Measurements from ENCODE around the gene NSD1. TPM values are rescaled to one million over a fixed set of nuclear protein-coding genes. Genes with fewer than 3 reads are reported as not detected.

Gene NSD1
- total RNA-seq, 2 donors from 2014 or later: 150 to 190 TPM

- H3K9ac ChIP-seq (ENCODE audit: extremely low read depth, low read length, poor library complexity, severe bottlenecking): no peak overlapping the region
- H3K27ac ChIP-seq (ENCODE audit: low read depth, low read length): no peak overlapping the region
- no peak for DNase-seq
- Mint-ChIP-seq H3K4me1 (no peaks in the 10 kb centered on the region), H3K36me3 (ENCODE audit: low read depth) (peaks cover 80% of the 10 kb centered on the region), H3K9me3 (no peaks in the 10 kb centered on the region), H3K27ac (no peak overlapping the region), H3K4me3 (no peak overlapping the region), H3K27me3 (ENCODE audit: insufficient read depth) (no peaks in the 10 kb centered on the region)
- H3K4me1 ChIP-seq (ENCODE audit: control insufficient read depth, insufficient read depth, low read length): no peaks in the 10 kb centered on the region
- peaks cover 92% of the 10 kb centered on the region for H3K36me3 ChIP-seq (ENCODE audit: control insufficient read depth, insufficient read depth, low read length)
- no peaks in the 10 kb centered on the region for H3K9me3 ChIP-seq (ENCODE audit: control insufficient read depth, low read length)
- H3K27me3 ChIP-seq (ENCODE audit: control insufficient read depth, insufficient read depth, low read length, poor library complexity, severe bottlenecking): no peaks in the 10 kb centered on the region
- TF ChIP-seq, protein P1, sequence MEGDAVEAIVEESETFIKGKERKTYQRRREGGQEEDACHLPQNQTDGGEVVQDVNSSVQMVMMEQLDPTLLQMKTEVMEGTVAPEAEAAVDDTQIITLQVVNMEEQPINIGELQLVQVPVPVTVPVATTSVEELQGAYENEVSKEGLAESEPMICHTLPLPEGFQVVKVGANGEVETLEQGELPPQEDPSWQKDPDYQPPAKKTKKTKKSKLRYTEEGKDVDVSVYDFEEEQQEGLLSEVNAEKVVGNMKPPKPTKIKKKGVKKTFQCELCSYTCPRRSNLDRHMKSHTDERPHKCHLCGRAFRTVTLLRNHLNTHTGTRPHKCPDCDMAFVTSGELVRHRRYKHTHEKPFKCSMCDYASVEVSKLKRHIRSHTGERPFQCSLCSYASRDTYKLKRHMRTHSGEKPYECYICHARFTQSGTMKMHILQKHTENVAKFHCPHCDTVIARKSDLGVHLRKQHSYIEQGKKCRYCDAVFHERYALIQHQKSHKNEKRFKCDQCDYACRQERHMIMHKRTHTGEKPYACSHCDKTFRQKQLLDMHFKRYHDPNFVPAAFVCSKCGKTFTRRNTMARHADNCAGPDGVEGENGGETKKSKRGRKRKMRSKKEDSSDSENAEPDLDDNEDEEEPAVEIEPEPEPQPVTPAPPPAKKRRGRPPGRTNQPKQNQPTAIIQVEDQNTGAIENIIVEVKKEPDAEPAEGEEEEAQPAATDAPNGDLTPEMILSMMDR (conservative IDR thresholded peaks at IDR 0.05): no peak
- WGBS, 2 experiments (ENCODE audit: insufficient coverage in 1 of 2, insufficient read length in 1 of 2): 95 to 96% methylated on average over 2 of the region's 2 CpGs
- H3K4me3 ChIP-seq (ENCODE audit: low read length): no peak overlapping the region
Measured at GRCh38 chr5:177288191-177288590, 154.6 kb downstream of the NSD1 start.

DNA sequence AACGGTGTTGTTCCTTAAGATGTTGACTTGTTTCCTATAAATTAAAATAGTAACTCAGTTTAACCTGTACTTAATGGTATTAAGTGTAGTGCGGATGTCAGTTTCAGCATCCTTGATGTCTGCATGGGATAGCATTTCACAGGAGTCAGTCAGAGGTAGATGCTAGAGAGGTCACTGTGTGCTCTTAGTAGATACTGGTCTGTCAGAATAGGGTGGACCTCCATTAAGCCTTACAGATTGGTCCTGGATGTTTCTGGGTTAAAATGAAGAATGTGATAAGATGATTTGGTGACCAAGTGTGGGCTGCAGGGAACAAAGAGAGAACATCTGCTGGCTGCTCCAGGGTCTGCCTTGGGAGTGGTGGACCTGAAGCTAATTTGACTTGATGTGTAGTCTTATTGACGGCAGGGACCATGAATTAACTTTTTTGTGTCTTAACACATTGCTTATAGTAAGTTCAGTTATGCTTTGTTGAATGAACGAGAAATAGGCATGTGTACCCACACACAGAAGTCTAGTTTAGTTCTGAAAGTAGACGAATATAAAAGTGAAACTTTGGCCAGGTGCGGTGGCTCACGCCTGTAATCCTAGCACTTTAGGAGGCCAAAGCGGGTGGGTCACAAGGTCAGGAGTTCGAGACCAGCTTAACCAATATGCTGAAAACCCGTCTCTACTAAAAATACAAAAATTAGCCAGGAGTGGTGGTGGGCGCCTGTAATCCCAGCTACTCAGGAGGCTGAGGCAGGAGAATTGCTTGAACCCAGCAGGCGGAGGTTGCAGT is 157.4 kb downstream of the NSD1 start:
- Mint-ChIP-seq H3K4me1 (peaks cover 6% of the 10 kb centered on the region), H3K36me3 (ENCODE audit: low read depth) (peaks cover 82% of the 10 kb centered on the region)
- WGBS, 2 experiments (ENCODE audit: insufficient coverage in 1 of 2, insufficient read length in 1 of 2): 96% methylated on average over 9 to 12 of the region's 12 CpGs

GRCh38 chr5:177291735-177292134 is 158.2 kb downstream of the NSD1 start:
- WGBS, 2 experiments (ENCODE audit: insufficient coverage in 1 of 2, insufficient read length in 1 of 2): 94 to 96% methylated on average over 6 to 7 of the region's 7 CpGs
- no peaks in the 10 kb centered on the region for H3K9me3 ChIP-seq (ENCODE audit: control insufficient read depth, low read length)
- peaks cover 93% of the 10 kb centered on the region for H3K36me3 ChIP-seq (ENCODE audit: control insufficient read depth, insufficient read depth, low read length)
- no peaks in the 10 kb centered on the region for H3K4me1 ChIP-seq (ENCODE audit: control insufficient read depth, insufficient read depth, low read length)
- Mint-ChIP-seq H3K9me3 (no peaks in the 10 kb centered on the region), H3K27ac (no peak overlapping the region), H3K4me1 (peaks cover 13% of the 10 kb centered on the region), H3K4me3 (no peak overlapping the region), H3K36me3 (ENCODE audit: low read depth) (peaks cover 84% of the 10 kb centered on the region), H3K27me3 (ENCODE audit: insufficient read depth) (no peaks in the 10 kb centered on the region)
- no peak overlapping the region for H3K4me3 ChIP-seq (ENCODE audit: low read length)
- TF ChIP-seq, protein P1 (conservative IDR thresholded peaks at IDR 0.05): no peak
- H3K9ac ChIP-seq (ENCODE audit: extremely low read depth, low read length, poor library complexity, severe bottlenecking): no peak overlapping the region
- no peaks in the 10 kb centered on the region for H3K27me3 ChIP-seq (ENCODE audit: control insufficient read depth, insufficient read depth, low read length, poor library complexity, severe bottlenecking)
- DNase-seq: no peak
- H3K27ac ChIP-seq (ENCODE audit: low read depth, low read length): no peak overlapping the region

More for the DNA sequence above, 157.4 kb downstream of the NSD1 start:
- Histone ChIP-seq H3K9me3 (ENCODE audit: control insufficient read depth, low read length) (no peaks in the 10 kb centered on the region), H3K4me1 (ENCODE audit: control insufficient read depth, insufficient read depth, low read length) (no peaks in the 10 kb centered on the region), H3K36me3 (ENCODE audit: control insufficient read depth, insufficient read depth, low read length) (peaks cover 93% of the 10 kb centered on the region), H3K9ac (ENCODE audit: extremely low read depth, low read length, poor library complexity, severe bottlenecking) (no peak overlapping the region), H3K27me3 (ENCODE audit: control insufficient read depth, insufficient read depth, low read length, poor library complexity, severe bottlenecking) (no peaks in the 10 kb centered on the region), H3K27ac (ENCODE audit: low read depth, low read length) (no peak overlapping the region), H3K4me3 (ENCODE audit: low read length) (no peak overlapping the region)
- DNase-seq: no peak
- Mint-ChIP-seq H3K27ac (no peak overlapping the region), H3K27me3 (ENCODE audit: insufficient read depth) (no peaks in the 10 kb centered on the region), H3K9me3 (no peaks in the 10 kb centered on the region), H3K4me3 (no peak overlapping the region)
- TF ChIP-seq, protein P1 (conservative IDR thresholded peaks at IDR 0.05): no peak
